HG03558 (cell line): ENCODE measurements around the gene MRPL9.

Source experiments
- ATAC-seq: cut with Tn5 transposase; IDR thresholded peaks from one replicate; pipeline ENCODE4 v1.9.1; 2021; ENCODE audit warnings: moderate number of reproducible peaks; ENCODE audit not compliant: unreplicated experiment; ENCODE audit errors: extremely low read depth

The MRPL9 gene

GRCh38 chr1:151715726-151716404, 47.4 kb downstream of the MRPL9 start:
- no peak for ATAC-seq

DNA sequence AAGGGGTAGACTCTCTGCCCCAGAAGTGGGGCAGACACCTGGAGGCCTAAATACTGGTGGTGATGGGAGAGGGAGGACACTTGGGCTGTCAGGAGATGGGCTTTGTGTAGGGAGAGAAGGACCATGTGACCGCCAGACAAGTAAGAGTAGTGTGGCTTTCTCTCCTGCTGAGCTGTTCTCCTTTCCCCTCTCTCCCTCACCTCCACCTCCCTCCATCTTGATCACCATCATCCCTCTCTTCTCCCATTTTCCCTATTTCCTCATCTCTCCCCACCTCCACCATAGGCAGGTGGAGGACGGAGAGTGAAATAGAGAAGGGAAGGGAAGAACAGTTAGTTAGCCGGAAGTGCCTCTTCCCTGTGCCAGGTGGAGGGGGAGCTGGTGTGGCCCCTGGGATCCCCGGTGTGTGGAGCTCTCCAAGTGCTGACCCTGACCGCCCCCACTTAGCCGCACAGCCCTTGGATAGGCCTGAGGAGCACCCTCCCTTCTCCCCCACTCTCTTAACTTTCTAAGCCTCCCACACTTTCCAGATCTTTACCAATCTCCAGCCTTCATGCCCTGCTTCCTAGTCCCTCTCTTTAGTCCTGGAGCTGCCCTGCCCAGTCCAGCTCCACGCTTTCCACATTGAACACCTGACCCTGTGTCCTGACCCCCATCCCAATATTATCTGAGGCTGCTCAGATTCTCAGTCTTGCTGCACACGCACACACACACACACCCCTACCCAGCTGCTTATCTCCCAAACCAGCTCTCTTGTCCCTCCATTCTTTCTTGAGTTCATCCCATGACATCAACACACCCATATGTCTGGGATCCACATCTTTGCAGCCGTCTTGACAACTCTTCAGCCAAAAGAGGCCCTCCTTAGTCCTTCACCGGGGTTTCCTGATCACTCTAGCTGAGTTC, 48.2 kb downstream of the MRPL9 start:
- ATAC-seq = no peak

- no peak for ATAC-seq
These were observed 49.4 kb downstream of the MRPL9 start for GRCh38 chr1:151713874-151714273.

- ATAC-seq = no peak
These were observed 50.3 kb downstream of the MRPL9 start for GRCh38 chr1:151713044-151713443.

DNA sequence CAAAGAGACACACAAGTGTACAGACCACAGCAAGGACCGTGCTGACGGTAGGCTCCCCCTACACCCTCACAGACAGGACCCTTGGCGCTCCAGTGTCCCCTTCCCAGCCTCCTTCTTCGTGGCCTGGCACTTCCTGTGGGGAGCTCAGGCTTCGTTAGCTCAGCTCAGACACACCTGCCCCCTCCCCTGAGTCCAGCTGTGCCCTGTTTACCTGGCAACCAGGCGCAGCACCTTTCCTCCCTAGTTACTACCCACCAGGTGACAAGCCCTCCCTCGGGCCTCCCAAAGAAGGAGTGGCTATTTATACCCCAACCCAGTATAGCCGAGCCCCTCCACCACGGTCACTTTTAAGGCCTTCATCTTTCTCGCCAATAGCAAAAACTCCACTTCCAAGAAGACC, 51.3 kb downstream of the MRPL9 start:
- ATAC-seq = no peak

- ATAC-seq = no peak
These were observed 52.1 kb downstream of the MRPL9 start for GRCh38 chr1:151711044-151711800.

GRCh38 chr1:151710187-151710840, 53.0 kb downstream of the MRPL9 start:
- no peak for ATAC-seq
